GM18858 (cell line): ENCODE measurements around the gene KRIT1.
A peak's percentile ranks its signal among the peaks of the same experiment; 100 is the strongest.
"Not testable (repeated sequence)": the region's sequence is repeated elsewhere in the genome, so short reads cannot be mapped to it uniquely, and the experiment has no call there.

Experiments used
- ATAC-seq: cut with Tn5 transposase; IDR thresholded peaks from one replicate; pipeline ENCODE4 v1.9.1; 2021; ENCODE audit not compliant: unreplicated experiment

KRIT1 gene

GRCh38 chr7:92250603-92251002 is 4.9 kb upstream of the KRIT1 start:
- no peak for ATAC-seq

- peak; percentile 8 for ATAC-seq
Observed at GRCh38 chr7:92246360-92247101, 817 bp upstream of the KRIT1 start.

- no peak for ATAC-seq
Observed at GRCh38 chr7:92244808-92245486, 767 bp downstream of the KRIT1 start.

- no peak for ATAC-seq
Observed at GRCh38 chr7:92242972-92243371, 2.7 kb downstream of the KRIT1 start.

GRCh38 chr7:92230547-92230946 is 15.2 kb downstream of the KRIT1 start:
- ATAC-seq: no peak

GRCh38 chr7:92228742-92229141 is 17.0 kb downstream of the KRIT1 start:
- ATAC-seq: no peak

GRCh38 chr7:92228100-92228499 is 17.6 kb downstream of the KRIT1 start:
- no peak for ATAC-seq

- ATAC-seq: no peak
Observed at GRCh38 chr7:92226981-92227380, 18.7 kb downstream of the KRIT1 start.

GRCh38 chr7:92221766-92222165 is 23.9 kb downstream of the KRIT1 start:
- no peak for ATAC-seq

- ATAC-seq: no peak
Observed at GRCh38 chr7:92206672-92207071, 39.0 kb downstream of the KRIT1 start.

GRCh38 chr7:92205987-92206386 is 39.7 kb downstream of the KRIT1 start:
- ATAC-seq: no peak

GRCh38 chr7:92200791-92201190 is 44.9 kb downstream of the KRIT1 start:
- no peak for ATAC-seq

- ATAC-seq: no peak
Observed at GRCh38 chr7:92192326-92192725, 53.4 kb downstream of the KRIT1 start.

GRCh38 chr7:92189246-92189645 is 56.5 kb downstream of the KRIT1 start:
- not testable (repeated sequence) for ATAC-seq

- not testable (repeated sequence) for ATAC-seq
Observed at GRCh38 chr7:92184294-92184693, 61.4 kb downstream of the KRIT1 start.

- peak; percentile 96 for ATAC-seq
Observed at GRCh38 chr7:92178928-92179924, 66.5 kb downstream of the KRIT1 start, which contains the start of gene LRRD1. Gene LRRD1, minus strand, starts transcription at chr7:92179142. Its CDS starts 13,940 bp downstream, at chr7:92165202.

GRCh38 chr7:92177362-92177761 is 68.4 kb downstream of the KRIT1 start:
- no peak for ATAC-seq

- not testable (repeated sequence) for ATAC-seq
Observed at GRCh38 chr7:92169529-92169928, 76.2 kb downstream of the KRIT1 start.

GRCh38 chr7:92161271-92161670 is 84.4 kb downstream of the KRIT1 start:
- no peak for ATAC-seq

- ATAC-seq: peak; percentile 58
Observed at GRCh38 chr7:92158660-92159575, 86.8 kb downstream of the KRIT1 start.
